A673 (cell line): ENCODE results near the gene SDF2L1. TPM values are rescaled to one million over a fixed set of nuclear protein-coding genes. Genes with fewer than 3 reads are reported as not detected.
"Not testable (repeated sequence)": the region's sequence is repeated elsewhere in the genome, so short reads cannot be mapped to it uniquely, and the experiment has no call there.

Experiments
- BruUV-seq: library from RNA; stranded (reverse); fragments of 400-500 nt; replicated peaks from 2 replicates; lab custom pipeline; 2021; lab: Mats Ljungman, UMichigan
- CTCF ChIA-PET: fragments of 300-600 bp; sonication (Branson Sonifier 250); formaldehyde crosslinking; loops from one replicate; lab custom pipeline; 2022; ENCODE audit warnings: antibody characterized with exemption; lab: Charles Lee
- POLR2A ChIA-PET: fragments of 300-600 bp; sonication (Branson Sonifier 250); formaldehyde crosslinking; loops from one replicate; lab custom pipeline; 2022; ENCODE audit warnings: antibody characterized with exemption; ENCODE audit not compliant: low non-redundant PET; lab: Charles Lee
- DNase-seq: peaks from one replicate; pipeline ENCODE4 v3.0.0-alpha.2; 2015; ENCODE audit warnings: low spot score
- H3K27ac ChIP-seq: fragments of 200-600 bp; sonication (generic); 2 replicates; pipeline ENCODE4 v1.5.1; 2016; ENCODE audit warnings: mixed run types, low read depth, mild to moderate bottlenecking, mixed read lengths, antibody characterized with exemption, low read length; ENCODE audit not compliant: poor library complexity, severe bottlenecking
- H3K27me3 ChIP-seq: fragments of 200-600 bp; sonication (generic); replicated peaks from 2 replicates; pipeline ENCODE4 v1.6.1; 2017; ENCODE audit warnings: mixed run types, low read depth, mild to moderate bottlenecking, mixed read lengths, antibody characterized with exemption, low read length; ENCODE audit not compliant: insufficient read depth, poor library complexity
- H3K36me3 ChIP-seq: fragments of 200-600 bp; sonication (generic); 2 replicates; pipeline ENCODE4 v1.6.1; 2016; ENCODE audit warnings: mixed run types, mild to moderate bottlenecking, mixed read lengths, antibody characterized with exemption, low read length; ENCODE audit not compliant: insufficient read depth, poor library complexity, severe bottlenecking
- H3K4me1 ChIP-seq: fragments of 200-600 bp; sonication (generic); 2 replicates; pipeline ENCODE4 v1.6.1; 2017; ENCODE audit warnings: mixed run types, mild to moderate bottlenecking, mixed read lengths, antibody characterized with exemption, low read length; ENCODE audit not compliant: insufficient read depth, poor library complexity, severe bottlenecking
- H3K4me3 ChIP-seq: fragments of 200-600 bp; sonication (generic); 2 replicates; pipeline ENCODE4 v1.5.1; 2016; ENCODE audit warnings: low read depth, mixed run types, mild to moderate bottlenecking, mixed read lengths, low read length; ENCODE audit not compliant: poor library complexity, severe bottlenecking
- H3K9me3 ChIP-seq: fragments of 200-600 bp; sonication (generic); 2 replicates; pipeline ENCODE4 v1.6.1; 2016; ENCODE audit warnings: mixed run types, low read depth, mild to moderate bottlenecking, mixed read lengths, antibody characterized with exemption, low read length; ENCODE audit not compliant: poor library complexity, severe bottlenecking
- EZH2 ChIP-seq: fragments of 200-600 bp; sonication (generic); IDR thresholded peaks from 2 replicates; pipeline ENCODE4 v1.6.1; 2017; ENCODE audit warnings: borderline replicate concordance, low read depth, mild to moderate bottlenecking, mixed read lengths, antibody characterized with exemption, low read length; ENCODE audit not compliant: poor library complexity, severe bottlenecking
- intact Hi-C: fragments of 100-400 bp; cut with micrococcal nuclease; formaldehyde crosslinking; loops from one replicate; pipeline ENCODE4 v1.10.0; 2022; ENCODE audit not compliant: unreplicated experiment
- total RNA-seq: library from RNA; stranded (reverse); gene quantifications from 2 replicates; pipeline ENCODE4 v1.2.3, GENCODE V29; 2021
- TF ChIP-seq, protein P1 (sequence below): fragments of 300-800, 200-600 bp; sonication (generic); conservative IDR thresholded peaks from 2 replicates; pipeline ENCODE4 v1.5.1; 2017; ENCODE audit warnings: low read depth, mild to moderate bottlenecking, antibody characterized with exemption, low read length, moderate library complexity, mixed read lengths

SDF2L1 gene
- total RNA-seq, 1 experiment from 2014 or later: 50.1 TPM

DNA sequence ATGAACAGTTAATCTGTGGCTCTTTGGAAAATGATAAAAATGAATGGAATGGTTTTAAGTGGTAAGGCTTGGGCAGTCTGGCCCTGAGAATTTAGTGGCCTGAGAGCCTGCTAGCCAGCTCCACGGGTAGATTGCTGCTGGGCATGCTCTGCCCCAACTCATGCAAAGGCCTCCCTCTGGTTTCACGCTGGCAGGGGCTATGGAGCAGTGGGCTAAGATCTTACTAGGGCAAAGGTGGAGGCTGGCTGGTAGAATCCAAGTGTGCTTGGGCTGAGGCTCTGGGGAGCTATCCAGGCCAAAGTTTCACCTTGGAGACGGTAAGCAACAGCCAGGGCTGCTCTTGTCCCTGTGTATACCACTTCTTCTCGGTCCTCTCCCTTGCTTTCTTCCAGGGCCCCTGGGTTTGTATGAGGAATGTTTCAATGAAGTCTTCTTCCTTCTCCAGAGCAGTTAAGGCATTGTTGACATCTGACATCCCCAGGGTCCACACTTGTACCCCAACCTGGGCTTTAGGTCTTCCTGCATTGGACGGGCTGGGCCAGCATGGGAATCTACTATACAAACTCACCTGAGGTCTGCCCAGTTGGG is 47.1 kb upstream of the SDF2L1 start:
- Histone ChIP-seq H3K9me3 (no peaks in the 10 kb centered on the region), H3K36me3 (peaks cover 62% of the 10 kb centered on the region), H3K4me3 (no peak overlapping the region), H3K27me3 (no peaks in the 10 kb centered on the region), H3K27ac (no peak overlapping the region), H3K4me1 (no peaks in the 10 kb centered on the region)
- POLR2A ChIA-PET: no interaction called here
- no peak for TF ChIP-seq EZH2
- TF ChIP-seq, protein P1, sequence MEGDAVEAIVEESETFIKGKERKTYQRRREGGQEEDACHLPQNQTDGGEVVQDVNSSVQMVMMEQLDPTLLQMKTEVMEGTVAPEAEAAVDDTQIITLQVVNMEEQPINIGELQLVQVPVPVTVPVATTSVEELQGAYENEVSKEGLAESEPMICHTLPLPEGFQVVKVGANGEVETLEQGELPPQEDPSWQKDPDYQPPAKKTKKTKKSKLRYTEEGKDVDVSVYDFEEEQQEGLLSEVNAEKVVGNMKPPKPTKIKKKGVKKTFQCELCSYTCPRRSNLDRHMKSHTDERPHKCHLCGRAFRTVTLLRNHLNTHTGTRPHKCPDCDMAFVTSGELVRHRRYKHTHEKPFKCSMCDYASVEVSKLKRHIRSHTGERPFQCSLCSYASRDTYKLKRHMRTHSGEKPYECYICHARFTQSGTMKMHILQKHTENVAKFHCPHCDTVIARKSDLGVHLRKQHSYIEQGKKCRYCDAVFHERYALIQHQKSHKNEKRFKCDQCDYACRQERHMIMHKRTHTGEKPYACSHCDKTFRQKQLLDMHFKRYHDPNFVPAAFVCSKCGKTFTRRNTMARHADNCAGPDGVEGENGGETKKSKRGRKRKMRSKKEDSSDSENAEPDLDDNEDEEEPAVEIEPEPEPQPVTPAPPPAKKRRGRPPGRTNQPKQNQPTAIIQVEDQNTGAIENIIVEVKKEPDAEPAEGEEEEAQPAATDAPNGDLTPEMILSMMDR: no peak
- no TSS peak for BruUV-seq
- intact Hi-C loops: no loop called here
- DNase-seq: no peak
- CTCF ChIA-PET: no interaction called here

DNA sequence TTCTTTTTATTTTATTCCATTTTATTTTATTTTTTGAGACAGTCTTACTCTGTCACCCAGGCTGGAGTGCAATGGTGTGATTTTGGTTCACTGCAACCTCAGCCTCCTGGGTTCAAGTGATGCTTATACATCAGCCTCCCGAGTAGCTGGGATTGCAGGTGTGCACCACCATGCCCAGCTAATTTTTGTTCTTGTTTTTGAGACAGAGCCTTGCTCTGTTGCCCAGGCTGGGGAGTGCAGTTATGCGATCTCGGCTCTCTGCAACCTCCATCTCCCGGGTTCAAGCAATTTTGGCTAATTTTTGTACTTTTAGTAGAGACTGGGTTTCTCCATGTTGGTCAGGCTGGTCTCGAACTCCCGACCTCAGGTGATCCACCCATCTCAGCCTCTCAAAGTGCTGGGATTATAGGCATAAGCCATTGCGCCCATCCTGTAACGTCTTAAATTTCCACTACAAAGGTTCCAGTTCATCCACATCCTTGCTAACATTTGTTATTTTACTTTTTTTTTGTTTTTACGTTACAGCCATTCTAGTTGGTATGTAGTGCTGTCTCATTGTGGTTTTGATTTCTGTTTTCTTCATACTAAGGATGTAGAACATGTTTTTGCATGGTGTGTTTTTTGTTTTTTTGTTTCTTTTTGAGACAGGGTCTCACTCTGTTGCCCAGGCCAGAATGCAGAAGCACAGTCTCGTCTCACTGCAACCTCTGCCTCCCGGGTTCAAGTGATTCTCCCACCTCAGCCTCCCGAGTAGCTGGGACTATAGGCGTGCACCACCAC is 45.6 kb upstream of the SDF2L1 start:
- H3K9me3 ChIP-seq, intact Hi-C loops, H3K4me1 ChIP-seq, H3K27ac ChIP-seq, H3K4me3 ChIP-seq, BruUV-seq, POLR2A ChIA-PET, H3K27me3 ChIP-seq, CTCF ChIA-PET, DNase-seq: not testable (repeated sequence)
- H3K36me3 ChIP-seq: peaks cover 62% of the 10 kb centered on the region

DNA sequence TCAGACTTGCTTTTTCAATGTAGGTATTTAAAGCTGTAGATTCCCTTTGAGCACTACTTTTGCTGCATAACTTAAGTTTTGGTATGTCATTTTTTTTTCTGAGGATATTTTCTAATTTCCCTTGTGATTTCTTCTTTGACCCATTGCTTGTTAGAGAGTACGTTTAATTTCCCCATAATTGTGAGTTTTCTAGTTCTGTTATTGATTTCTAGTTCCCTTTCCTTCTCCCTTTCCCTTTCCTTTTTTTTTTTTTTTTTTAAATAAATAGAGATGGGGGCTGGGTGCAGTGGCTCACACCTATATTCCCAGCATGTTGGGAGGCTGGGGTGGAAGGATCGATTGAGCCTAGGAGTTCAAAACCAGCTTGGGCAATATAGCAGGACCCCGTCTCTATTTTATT is 43.8 kb upstream of the SDF2L1 start:
- Histone ChIP-seq H3K4me1 (no peaks in the 10 kb centered on the region), H3K27ac (no peak overlapping the region), H3K36me3 (peaks cover 50% of the 10 kb centered on the region), H3K4me3 (no peak overlapping the region), H3K9me3 (no peaks in the 10 kb centered on the region), H3K27me3 (no peaks in the 10 kb centered on the region)
- intact Hi-C loops: no loop called here
- POLR2A ChIA-PET: interaction anchor here (0.6 kb wide), 1 partner anchor 11 kb away, joined by 4 read pairs; no protein-coding TSS in a partner anchor
- TF ChIP-seq, protein P1: no peak
- no peak for TF ChIP-seq EZH2
- CTCF ChIA-PET: no interaction called here
- BruUV-seq: no TSS peak
- DNase-seq: no peak
